Measurements from ENCODE around the gene ZNF467.

Gene ZNF467

DNA sequence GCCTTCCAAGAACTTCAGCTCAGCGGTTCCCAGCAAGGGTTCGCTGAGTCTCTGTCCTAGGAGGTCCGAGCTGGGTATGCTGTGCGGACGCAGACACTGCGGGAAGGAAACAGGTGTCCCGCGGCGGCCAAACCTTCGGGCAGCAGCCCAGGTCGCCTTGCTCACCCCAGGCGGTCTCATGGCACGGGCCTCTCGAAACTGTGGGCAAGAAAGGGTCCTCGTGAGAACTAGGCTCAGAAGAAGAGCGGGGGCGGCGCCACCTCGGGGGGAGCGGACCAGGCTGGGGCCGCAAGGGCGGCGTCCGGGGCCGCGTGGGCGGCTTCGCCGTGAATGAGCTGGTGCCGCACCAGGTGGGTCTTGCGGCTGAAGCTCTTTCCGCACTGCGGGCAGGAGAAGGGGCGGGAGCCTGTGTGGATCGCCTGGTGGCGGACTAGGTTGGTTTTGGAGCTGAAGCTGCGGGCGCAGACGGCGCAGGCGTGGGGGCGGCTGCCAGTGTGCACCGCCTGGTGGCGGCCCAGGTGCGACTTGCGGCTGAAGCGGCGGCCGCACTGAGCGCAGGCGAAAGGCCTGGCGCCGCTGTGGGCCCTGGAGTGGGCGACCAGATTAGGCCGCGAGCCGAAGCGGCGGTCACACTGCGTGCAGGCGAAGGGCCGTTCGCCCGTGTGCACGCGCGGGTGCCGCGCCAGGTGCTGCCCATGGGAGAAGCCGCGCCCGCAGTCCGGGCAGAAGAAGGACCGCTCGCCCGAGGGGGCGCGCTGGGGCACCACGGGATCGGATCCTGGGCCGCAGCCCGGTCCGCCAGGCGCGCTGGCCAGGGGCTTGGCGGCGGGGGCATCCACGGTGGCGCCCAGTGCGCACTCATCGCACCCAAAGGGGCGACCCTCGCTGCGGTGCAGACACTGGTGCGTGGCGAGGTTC lies 8.6 kb downstream of the ZNF467 start:
- CTCF ChIA-PET = interaction anchor here (1.3 to 3.2 kb wide), 2 partner anchors 21 to 23 kb away, joined by 3 to 11 read pairs; no protein-coding TSS in a partner anchor
- TF ChIP-seq, protein P1, sequence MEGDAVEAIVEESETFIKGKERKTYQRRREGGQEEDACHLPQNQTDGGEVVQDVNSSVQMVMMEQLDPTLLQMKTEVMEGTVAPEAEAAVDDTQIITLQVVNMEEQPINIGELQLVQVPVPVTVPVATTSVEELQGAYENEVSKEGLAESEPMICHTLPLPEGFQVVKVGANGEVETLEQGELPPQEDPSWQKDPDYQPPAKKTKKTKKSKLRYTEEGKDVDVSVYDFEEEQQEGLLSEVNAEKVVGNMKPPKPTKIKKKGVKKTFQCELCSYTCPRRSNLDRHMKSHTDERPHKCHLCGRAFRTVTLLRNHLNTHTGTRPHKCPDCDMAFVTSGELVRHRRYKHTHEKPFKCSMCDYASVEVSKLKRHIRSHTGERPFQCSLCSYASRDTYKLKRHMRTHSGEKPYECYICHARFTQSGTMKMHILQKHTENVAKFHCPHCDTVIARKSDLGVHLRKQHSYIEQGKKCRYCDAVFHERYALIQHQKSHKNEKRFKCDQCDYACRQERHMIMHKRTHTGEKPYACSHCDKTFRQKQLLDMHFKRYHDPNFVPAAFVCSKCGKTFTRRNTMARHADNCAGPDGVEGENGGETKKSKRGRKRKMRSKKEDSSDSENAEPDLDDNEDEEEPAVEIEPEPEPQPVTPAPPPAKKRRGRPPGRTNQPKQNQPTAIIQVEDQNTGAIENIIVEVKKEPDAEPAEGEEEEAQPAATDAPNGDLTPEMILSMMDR (IDR thresholded peaks at IDR 0.05; ENCODE audit: control extremely low read depth, extremely low read depth, low read depth, missing control alignments) = no peak
- no peak for DNase-seq (ENCODE audit: extremely low spot score)
- POLR2A ChIA-PET = no interaction called here

GRCh38 chr7:149763563-149764240 lies 9.7 kb downstream of the ZNF467 start:
- POLR2A ChIA-PET = no interaction called here
- DNase-seq (ENCODE audit: extremely low spot score) = no peak
- CTCF ChIA-PET = interaction anchor here (0.8 to 3.2 kb wide), 3 partner anchors 20 to 101 kb away, joined by 3 to 11 read pairs (median 4); no protein-coding TSS in a partner anchor
- TF ChIP-seq, protein P1 (IDR thresholded peaks at IDR 0.05; ENCODE audit: control extremely low read depth, extremely low read depth, low read depth, missing control alignments) = no peak

- CTCF ChIA-PET = interaction anchor here (0.8 to 3.2 kb wide), 3 partner anchors 21 to 100 kb away, joined by 4 to 11 read pairs (median 4); no protein-coding TSS in a partner anchor
Measured at GRCh38 chr7:149762610-149763009, 10.8 kb downstream of the ZNF467 start.

DNA sequence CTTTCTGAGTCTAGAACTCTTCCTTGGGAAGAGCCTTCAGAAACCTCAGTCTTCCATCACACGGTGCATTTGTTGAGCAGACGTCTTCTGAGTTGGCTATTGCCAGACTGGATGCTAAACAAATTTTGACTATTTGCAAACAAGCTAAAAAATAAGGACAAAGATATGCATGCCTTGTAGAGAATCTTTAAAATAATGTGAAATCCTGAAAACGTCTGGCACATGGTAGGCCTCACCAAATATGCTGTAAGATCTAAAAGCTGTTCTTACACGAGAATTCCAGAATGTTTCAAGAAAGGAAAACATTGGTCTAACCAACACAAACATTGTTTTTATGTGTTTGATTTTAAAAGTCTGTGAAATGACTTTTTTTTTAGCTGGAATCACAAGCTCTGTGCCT lies 11.3 kb downstream of the ZNF467 start:
- ChIA-PET CTCF (interaction anchor here (1.0 to 3.2 kb wide), 2 partner anchors 20 to 100 kb away, joined by 4 to 11 read pairs; no protein-coding TSS in a partner anchor), POLR2A (no interaction called here)
- TF ChIP-seq, protein P1 (IDR thresholded peaks at IDR 0.05; ENCODE audit: control extremely low read depth, extremely low read depth, low read depth, missing control alignments) = no peak
- DNase-seq (ENCODE audit: extremely low spot score) = no peak

More at GRCh38 chr7:149762610-149763009, 10.8 kb downstream of the ZNF467 start:
- POLR2A ChIA-PET = no interaction called here
- TF ChIP-seq, protein P1 (IDR thresholded peaks at IDR 0.05; ENCODE audit: control extremely low read depth, extremely low read depth, low read depth, missing control alignments) = no peak
- no peak for DNase-seq (ENCODE audit: extremely low spot score)

- POLR2A ChIA-PET = no interaction called here
- no peak for DNase-seq (ENCODE audit: extremely low spot score)
- CTCF ChIA-PET = interaction anchor here (1.1 to 2.2 kb wide), 3 partner anchors 13 to 98 kb away, joined by 3 to 6 read pairs (median 5); no protein-coding TSS in a partner anchor
- TF ChIP-seq, protein P1 (IDR thresholded peaks at IDR 0.05; ENCODE audit: control extremely low read depth, extremely low read depth, low read depth, missing control alignments) = no peak
Measured at GRCh38 chr7:149761307-149761706, 12.1 kb downstream of the ZNF467 start.

DNA sequence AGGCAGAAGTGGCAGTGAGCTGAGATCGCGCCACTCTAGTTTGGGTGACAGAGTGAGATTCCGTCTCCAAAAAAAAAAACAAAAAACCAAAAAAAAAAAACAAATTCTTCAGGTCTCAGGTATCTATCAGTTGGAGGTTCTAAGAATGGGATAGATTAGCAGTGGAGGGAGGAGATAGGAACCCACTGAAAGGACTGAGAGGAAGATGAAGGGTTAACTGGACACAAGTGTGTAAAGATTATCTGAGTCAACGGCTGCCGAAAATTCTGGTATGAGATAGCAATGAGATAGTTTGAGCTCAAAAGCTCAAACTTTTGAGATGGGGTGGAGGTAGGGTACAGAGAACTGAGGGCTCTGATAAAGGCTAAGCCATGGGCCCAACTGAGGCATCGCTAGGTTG lies 12.8 kb downstream of the ZNF467 start:
- POLR2A ChIA-PET = no interaction called here
- CTCF ChIA-PET = interaction anchor here (1.1 to 2.2 kb wide), 3 partner anchors 13 to 98 kb away, joined by 3 to 6 read pairs (median 5); no protein-coding TSS in a partner anchor
- DNase-seq (ENCODE audit: extremely low spot score) = no peak
- TF ChIP-seq, protein P1 (IDR thresholded peaks at IDR 0.05; ENCODE audit: control extremely low read depth, extremely low read depth, low read depth, missing control alignments) = no peak
